ENCODE data around the gene FLAD1.

Gene FLAD1

GRCh38 chr1:154982897-154983648 lies at the start of gene FLAD1:
FLAD1 (plus strand) TSS chr1:154983344; CDS start chr1:154983695, 351 bp downstream.
- peak; percentile 91 for DNase-seq (ENCODE audit: low read depth)

GRCh38 chr1:154934358-154934948 lies 48.7 kb upstream of the FLAD1 start:
- no peak for DNase-seq (ENCODE audit: low read depth)

- DNase-seq (ENCODE audit: low read depth): no peak
Observed at GRCh38 chr1:154935749-154936554, 47.2 kb upstream of the FLAD1 start.

- DNase-seq (ENCODE audit: low read depth): peak; percentile 90
Observed at GRCh38 chr1:154936555-154937084, 46.5 kb upstream of the FLAD1 start, which contains the start of gene PMVK. PMVK (minus strand) TSS chr1:154936719; CDS start chr1:154936685, 34 bp downstream.

- DNase-seq (ENCODE audit: low read depth): peak; percentile 81
Observed at GRCh38 chr1:154937085-154937987, 45.8 kb upstream of the FLAD1 start.

GRCh38 chr1:154937988-154938386 lies 45.2 kb upstream of the FLAD1 start:
- no peak for DNase-seq (ENCODE audit: low read depth)

- no peak for DNase-seq (ENCODE audit: low read depth)
Observed at GRCh38 chr1:154938604-154939399, 44.3 kb upstream of the FLAD1 start.

GRCh38 chr1:154940213-154940560 lies 43.0 kb upstream of the FLAD1 start:
- DNase-seq (ENCODE audit: low read depth): no peak

GRCh38 chr1:154940651-154941194 lies 42.4 kb upstream of the FLAD1 start:
- no peak for DNase-seq (ENCODE audit: low read depth)

GRCh38 chr1:154941333-154942013 lies 41.7 kb upstream of the FLAD1 start:
- DNase-seq (ENCODE audit: low read depth): no peak

GRCh38 chr1:154943649-154944400 lies 39.3 kb upstream of the FLAD1 start:
- peak; percentile 21 for DNase-seq (ENCODE audit: low read depth)

- no peak for DNase-seq (ENCODE audit: low read depth)
Observed at GRCh38 chr1:154944401-154945159, 38.6 kb upstream of the FLAD1 start.

GRCh38 chr1:154945160-154945961 lies 37.8 kb upstream of the FLAD1 start:
- no peak for DNase-seq (ENCODE audit: low read depth)

- no peak for DNase-seq (ENCODE audit: low read depth)
Observed at GRCh38 chr1:154945962-154946850, 36.9 kb upstream of the FLAD1 start.

- no peak for DNase-seq (ENCODE audit: low read depth)
Observed at GRCh38 chr1:154948079-154948478, 35.1 kb upstream of the FLAD1 start.

GRCh38 chr1:154951901-154952657 lies 31.1 kb upstream of the FLAD1 start:
- DNase-seq (ENCODE audit: low read depth): peak; percentile 53

Measured in activated T-helper 9 cell treated with anti-CD3 and anti-CD28 coated beads, Interleukin-2, amount 50 U/mL, for 16 hours (primary cell).